HEK293 (cell line): ENCODE results near the gene CDKN2D.

Experiments
- HOXC10 ChIP-seq: sonication (generic); formaldehyde crosslinking; IDR thresholded peaks from 2 replicates; pipeline ENCODE4 v1.8.1; 2023; ENCODE audit warnings: mild to moderate bottlenecking, missing genetic modification reagents
- IKZF3 ChIP-seq: fragments of 450-650 bp; IDR thresholded peaks from 2 replicates; pipeline ENCODE4 v1.5.0; 2018; ENCODE audit warnings: missing biosample characterization, mild to moderate bottlenecking, missing genetic modification characterization, moderate library complexity
- PRDM2 ChIP-seq: fragments of 450-650 bp; formaldehyde crosslinking; IDR thresholded peaks from 2 replicates; pipeline ENCODE4 v1.5.1; 2016; ENCODE audit warnings: missing biosample characterization, missing genetic modification characterization, borderline replicate concordance
- SALL2 ChIP-seq: fragments of 450-650 bp; formaldehyde crosslinking; IDR thresholded peaks from 2 replicates; pipeline ENCODE4 v1.5.0; 2017; ENCODE audit warnings: missing biosample characterization, mild to moderate bottlenecking, missing genetic modification characterization, borderline replicate concordance
- SP2 ChIP-seq: fragments of 450-650 bp; formaldehyde crosslinking; IDR thresholded peaks from 2 replicates; pipeline ENCODE4 v1.5.1; 2016; ENCODE audit warnings: missing biosample characterization, missing genetic modification characterization
- SP3 ChIP-seq: fragments of 450-650 bp; formaldehyde crosslinking; IDR thresholded peaks from 2 replicates; pipeline ENCODE4 v1.5.1; 2016; ENCODE audit warnings: missing biosample characterization, missing genetic modification characterization
- ZFP37 ChIP-seq: fragments of 450-650 bp; formaldehyde crosslinking; IDR thresholded peaks from 2 replicates; pipeline ENCODE4 v1.5.1; 2016; ENCODE audit warnings: missing biosample characterization, missing genetic modification characterization
- ZFP69B ChIP-seq: fragments of 450-650 bp; formaldehyde crosslinking; IDR thresholded peaks from 2 replicates; pipeline ENCODE4 v1.5.1; 2016; ENCODE audit warnings: missing biosample characterization, missing genetic modification characterization
- ZNF138 ChIP-seq: fragments of 450-650 bp; formaldehyde crosslinking; IDR thresholded peaks from 2 replicates; pipeline ENCODE4 v1.5.1; 2016; ENCODE audit warnings: missing biosample characterization, missing genetic modification characterization, borderline replicate concordance
- ZNF18 ChIP-seq: fragments of 450-650 bp; formaldehyde crosslinking; IDR thresholded peaks from 2 replicates; pipeline ENCODE4 v1.5.1; 2016; ENCODE audit warnings: missing biosample characterization, missing genetic modification characterization
- ZNF19 ChIP-seq: fragments of 450-650 bp; formaldehyde crosslinking; IDR thresholded peaks from 2 replicates; pipeline ENCODE4; 2016; ENCODE audit warnings: missing biosample characterization, missing genetic modification characterization, low read depth
- ZNF302 ChIP-seq: fragments of 450-650 bp; formaldehyde crosslinking; IDR thresholded peaks from 2 replicates; pipeline ENCODE4 v1.5.1; 2016; ENCODE audit warnings: missing biosample characterization, missing genetic modification characterization, low read depth
- ZNF391 ChIP-seq: fragments of 450-650 bp; formaldehyde crosslinking; IDR thresholded peaks from 2 replicates; pipeline ENCODE4 v1.5.1; 2016; ENCODE audit warnings: low read depth, missing biosample characterization, missing genetic modification characterization, borderline replicate concordance
- ZNF416 ChIP-seq: fragments of 450-650 bp; formaldehyde crosslinking; IDR thresholded peaks from 2 replicates; pipeline ENCODE4 v1.5.1; 2016; ENCODE audit warnings: missing biosample characterization, missing genetic modification characterization
- ZNF433 ChIP-seq: fragments of 450-650 bp; formaldehyde crosslinking; IDR thresholded peaks from 2 replicates; pipeline ENCODE4 v1.5.1; 2016; ENCODE audit warnings: missing biosample characterization, missing genetic modification characterization, low read depth
- ZNF544 ChIP-seq: fragments of 450-650 bp; formaldehyde crosslinking; IDR thresholded peaks from 2 replicates; pipeline ENCODE4 v1.5.0; 2017; ENCODE audit warnings: missing biosample characterization, missing genetic modification characterization
- ZNF777 ChIP-seq: fragments of 450-650 bp; formaldehyde crosslinking; IDR thresholded peaks from 2 replicates; pipeline ENCODE4 v1.5.1; 2017; ENCODE audit warnings: missing biosample characterization, missing genetic modification characterization, borderline replicate concordance
- ZNF837 ChIP-seq: fragments of 450-650 bp; formaldehyde crosslinking; IDR thresholded peaks from 2 replicates; pipeline ENCODE4 v1.5.1; 2016; ENCODE audit warnings: missing biosample characterization, missing genetic modification characterization
- ZSCAN23 ChIP-seq: fragments of 450-650 bp; formaldehyde crosslinking; IDR thresholded peaks from 2 replicates; pipeline ENCODE4 v1.5.1; 2016; ENCODE audit warnings: missing biosample characterization, missing genetic modification characterization
- ZSCAN30 ChIP-seq: fragments of 450-650 bp; IDR thresholded peaks from 2 replicates; pipeline ENCODE4 v1.5.1; 2018; ENCODE audit warnings: missing biosample characterization, mild to moderate bottlenecking, missing genetic modification characterization, moderate library complexity
- ZXDB ChIP-seq: fragments of 450-650 bp; formaldehyde crosslinking; IDR thresholded peaks from 2 replicates; pipeline ENCODE4 v1.5.1; 2016; ENCODE audit warnings: missing biosample characterization, missing genetic modification characterization
- TF ChIP-seq, protein P1 (sequence below): fragments of 450-650 bp; formaldehyde crosslinking; IDR thresholded peaks from 2 replicates; pipeline ENCODE4 v1.5.1; 2016; ENCODE audit warnings: missing biosample characterization, missing genetic modification characterization
- TF ChIP-seq, protein P2 (sequence below): fragments of 450-650 bp; formaldehyde crosslinking; IDR thresholded peaks from 2 replicates; pipeline ENCODE4 v1.5.1; 2016; ENCODE audit warnings: missing biosample characterization, missing genetic modification characterization

The CDKN2D gene

DNA sequence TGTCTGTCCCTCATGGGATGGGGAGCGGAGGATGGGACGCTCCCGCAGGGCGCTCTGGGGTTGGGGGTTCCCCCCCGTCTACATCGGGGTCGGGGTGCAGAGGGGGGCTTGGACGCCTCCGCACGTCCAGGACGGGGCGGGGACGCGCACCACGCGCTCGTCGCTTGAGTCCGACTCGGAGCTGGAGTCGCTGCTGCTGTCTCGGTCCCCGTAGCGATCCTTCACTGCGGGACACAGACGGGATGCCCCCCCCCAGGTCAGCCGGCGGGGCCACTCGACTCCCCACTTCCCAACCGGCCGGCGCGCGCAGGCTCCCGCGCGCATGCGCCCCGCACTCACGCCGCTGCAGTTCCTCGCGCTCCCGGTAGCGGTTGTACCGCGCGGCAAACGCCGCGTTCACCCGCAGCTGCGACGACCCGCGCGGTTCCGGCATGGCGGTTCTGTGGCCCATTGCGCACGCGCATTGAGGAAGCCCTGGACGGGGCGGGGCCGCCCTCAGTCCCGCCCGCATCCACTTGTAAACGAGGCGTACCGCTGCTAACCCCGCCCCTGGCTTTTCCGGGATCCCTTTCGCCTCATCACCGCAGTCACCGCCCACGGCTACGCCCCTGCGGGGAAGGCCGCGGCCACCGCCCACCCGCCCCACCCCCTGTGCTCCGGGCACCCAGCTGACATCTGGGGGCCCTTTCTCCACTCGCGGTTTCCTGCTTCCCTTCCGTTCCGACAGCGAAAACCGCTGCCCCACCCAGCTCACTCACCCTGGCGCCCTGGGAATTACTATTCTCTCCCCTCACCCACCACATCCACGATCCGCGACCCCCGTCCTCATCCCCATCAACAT lies 3.0 kb downstream of the CDKN2D start, which contains the start of gene KRI1 (continued):
- TF ChIP-seq PRDM2 (tag by site-specific recombination) (no peak), ZSCAN23 (tag by site-specific recombination) (no peak), ZFP37 (tag by site-specific recombination) (no peak; the same call in 1 of the 2 replicates), IKZF3 (tag by site-specific recombination) (0 out of 2 replicates have a peak, but pooled peaks have one; percentile 11), SALL2 (tag by site-specific recombination) (no peak), ZNF138 (tag by site-specific recombination) (no peak), ZNF416 (tag by site-specific recombination) (no peak), ZNF433 (tag by site-specific recombination) (no peak), ZNF18 (tag by site-specific recombination) (no peak), ZFP69B (tag by site-specific recombination) (0 out of 2 replicates have a peak, but pooled peaks have one; percentile 12), ZNF777 (tag by site-specific recombination) (peak; percentile 58; the same call in 1 of the 2 replicates), ZNF19 (tag by site-specific recombination) (no peak), ZNF302 (no peak), ZNF837 (no peak), SP2 (tag by site-specific recombination) (peak; percentile 99), HOXC10 (CRISPR knock-in tag) (0 out of 2 replicates have a peak, but pooled peaks have one; percentile 41), ZXDB (tag by site-specific recombination) (0 out of 2 replicates have a peak, but pooled peaks have one; percentile 28), ZNF391 (tag by site-specific recombination) (0 out of 2 replicates have a peak, but pooled peaks have one; percentile 5), SP3 (tag by site-specific recombination) (peak; percentile 97), ZNF544 (tag by site-specific recombination) (no peak), ZSCAN30 (0 out of 2 replicates have a peak, but pooled peaks have one; percentile 8)
- TF ChIP-seq, protein P1, sequence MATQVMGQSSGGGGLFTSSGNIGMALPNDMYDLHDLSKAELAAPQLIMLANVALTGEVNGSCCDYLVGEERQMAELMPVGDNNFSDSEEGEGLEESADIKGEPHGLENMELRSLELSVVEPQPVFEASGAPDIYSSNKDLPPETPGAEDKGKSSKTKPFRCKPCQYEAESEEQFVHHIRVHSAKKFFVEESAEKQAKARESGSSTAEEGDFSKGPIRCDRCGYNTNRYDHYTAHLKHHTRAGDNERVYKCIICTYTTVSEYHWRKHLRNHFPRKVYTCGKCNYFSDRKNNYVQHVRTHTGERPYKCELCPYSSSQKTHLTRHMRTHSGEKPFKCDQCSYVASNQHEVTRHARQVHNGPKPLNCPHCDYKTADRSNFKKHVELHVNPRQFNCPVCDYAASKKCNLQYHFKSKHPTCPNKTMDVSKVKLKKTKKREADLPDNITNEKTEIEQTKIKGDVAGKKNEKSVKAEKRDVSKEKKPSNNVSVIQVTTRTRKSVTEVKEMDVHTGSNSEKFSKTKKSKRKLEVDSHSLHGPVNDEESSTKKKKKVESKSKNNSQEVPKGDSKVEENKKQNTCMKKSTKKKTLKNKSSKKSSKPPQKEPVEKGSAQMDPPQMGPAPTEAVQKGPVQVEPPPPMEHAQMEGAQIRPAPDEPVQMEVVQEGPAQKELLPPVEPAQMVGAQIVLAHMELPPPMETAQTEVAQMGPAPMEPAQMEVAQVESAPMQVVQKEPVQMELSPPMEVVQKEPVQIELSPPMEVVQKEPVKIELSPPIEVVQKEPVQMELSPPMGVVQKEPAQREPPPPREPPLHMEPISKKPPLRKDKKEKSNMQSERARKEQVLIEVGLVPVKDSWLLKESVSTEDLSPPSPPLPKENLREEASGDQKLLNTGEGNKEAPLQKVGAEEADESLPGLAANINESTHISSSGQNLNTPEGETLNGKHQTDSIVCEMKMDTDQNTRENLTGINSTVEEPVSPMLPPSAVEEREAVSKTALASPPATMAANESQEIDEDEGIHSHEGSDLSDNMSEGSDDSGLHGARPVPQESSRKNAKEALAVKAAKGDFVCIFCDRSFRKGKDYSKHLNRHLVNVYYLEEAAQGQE (tag by site-specific recombination) = no peak; the same call in none of the 2 replicates
- TF ChIP-seq, protein P2, sequence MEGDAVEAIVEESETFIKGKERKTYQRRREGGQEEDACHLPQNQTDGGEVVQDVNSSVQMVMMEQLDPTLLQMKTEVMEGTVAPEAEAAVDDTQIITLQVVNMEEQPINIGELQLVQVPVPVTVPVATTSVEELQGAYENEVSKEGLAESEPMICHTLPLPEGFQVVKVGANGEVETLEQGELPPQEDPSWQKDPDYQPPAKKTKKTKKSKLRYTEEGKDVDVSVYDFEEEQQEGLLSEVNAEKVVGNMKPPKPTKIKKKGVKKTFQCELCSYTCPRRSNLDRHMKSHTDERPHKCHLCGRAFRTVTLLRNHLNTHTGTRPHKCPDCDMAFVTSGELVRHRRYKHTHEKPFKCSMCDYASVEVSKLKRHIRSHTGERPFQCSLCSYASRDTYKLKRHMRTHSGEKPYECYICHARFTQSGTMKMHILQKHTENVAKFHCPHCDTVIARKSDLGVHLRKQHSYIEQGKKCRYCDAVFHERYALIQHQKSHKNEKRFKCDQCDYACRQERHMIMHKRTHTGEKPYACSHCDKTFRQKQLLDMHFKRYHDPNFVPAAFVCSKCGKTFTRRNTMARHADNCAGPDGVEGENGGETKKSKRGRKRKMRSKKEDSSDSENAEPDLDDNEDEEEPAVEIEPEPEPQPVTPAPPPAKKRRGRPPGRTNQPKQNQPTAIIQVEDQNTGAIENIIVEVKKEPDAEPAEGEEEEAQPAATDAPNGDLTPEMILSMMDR (tag by site-specific recombination) = peak; percentile 46
